ENCODE measurements around the gene CREB5.

The CREB5 gene

GRCh38 chr7:28645866-28646265, 233.5 kb downstream of the CREB5 start:
- TF ChIP-seq GATA2 (IDR thresholded peaks at IDR 0.05; ENCODE audit: low read depth, low read length) (no peak), GATA3 (IDR thresholded peaks at IDR 0.05; ENCODE audit: low read depth, low read length) (no peak)

DNA sequence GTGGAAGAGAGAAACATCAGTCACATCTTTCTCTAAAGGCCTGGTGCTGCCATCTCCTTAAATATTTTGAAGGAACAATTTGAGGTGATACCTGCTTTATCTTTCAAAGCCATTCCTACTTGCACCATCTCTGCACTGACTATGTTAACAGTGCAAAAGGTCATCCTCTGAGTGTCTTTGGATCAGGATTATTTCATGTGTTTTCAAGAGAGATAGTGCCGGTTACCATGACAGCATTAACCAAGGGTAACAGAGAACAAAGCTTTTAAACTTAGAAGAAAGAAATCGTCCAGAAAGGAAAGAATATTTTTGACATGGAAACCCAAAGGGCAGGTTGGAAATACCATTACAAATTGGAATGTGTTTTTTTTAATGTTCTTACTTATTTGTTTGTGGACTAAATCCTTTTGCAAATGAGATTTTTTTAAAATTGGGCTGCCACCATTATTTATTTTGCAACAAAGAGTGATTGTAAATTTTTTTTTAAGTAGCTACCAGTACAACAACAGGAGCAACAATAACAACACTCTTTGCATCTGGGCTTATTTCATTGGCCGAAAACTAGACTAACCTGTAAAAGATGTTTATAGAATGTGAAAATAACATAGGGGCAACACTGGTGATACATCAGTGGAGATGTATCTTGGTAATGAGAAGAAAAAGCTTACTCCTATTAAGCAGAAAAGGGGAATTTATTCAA, 234.2 kb downstream of the CREB5 start:
- TF ChIP-seq GATA2 (IDR thresholded peaks at IDR 0.05; ENCODE audit: low read depth, low read length) (no peak), GATA3 (IDR thresholded peaks at IDR 0.05; ENCODE audit: low read depth, low read length) (no peak)

GRCh38 chr7:28647076-28647421, 234.7 kb downstream of the CREB5 start:
- no peak for TF ChIP-seq GATA3 (IDR thresholded peaks at IDR 0.05; ENCODE audit: low read depth, low read length)
- TF ChIP-seq GATA2 (IDR thresholded peaks at IDR 0.05; ENCODE audit: low read depth, low read length), result no peak

GRCh38 chr7:28649189-28649588, 236.9 kb downstream of the CREB5 start:
- TF ChIP-seq GATA2 (IDR thresholded peaks at IDR 0.05; ENCODE audit: low read depth, low read length) (no peak), GATA3 (IDR thresholded peaks at IDR 0.05; ENCODE audit: low read depth, low read length) (no peak)

DNA sequence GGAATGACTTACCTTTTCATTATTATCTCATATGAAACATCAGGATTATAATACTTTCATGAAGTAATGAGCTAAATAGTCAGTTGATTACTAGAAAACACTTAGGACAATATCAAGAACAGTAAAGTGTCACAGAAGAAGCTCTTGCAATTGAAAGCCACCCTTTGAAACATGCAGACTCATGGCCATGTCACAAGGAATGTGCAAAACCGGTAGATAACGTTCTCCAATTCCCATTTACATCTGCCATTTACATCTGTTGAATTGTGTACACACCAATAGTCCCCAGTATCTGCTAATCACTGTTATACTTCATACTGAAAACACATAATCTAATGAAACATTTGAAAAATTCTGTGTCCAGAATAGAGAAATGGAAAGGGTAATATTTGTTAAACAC, 237.5 kb downstream of the CREB5 start:
- TF ChIP-seq GATA3 (IDR thresholded peaks at IDR 0.05; ENCODE audit: low read depth, low read length), result no peak
- TF ChIP-seq GATA2 (IDR thresholded peaks at IDR 0.05; ENCODE audit: low read depth, low read length), result no peak

GRCh38 chr7:28654110-28654509, 241.8 kb downstream of the CREB5 start:
- TF ChIP-seq GATA2 (IDR thresholded peaks at IDR 0.05; ENCODE audit: low read depth, low read length) (no peak), GATA3 (IDR thresholded peaks at IDR 0.05; ENCODE audit: low read depth, low read length) (no peak)

- TF ChIP-seq GATA3 (IDR thresholded peaks at IDR 0.05; ENCODE audit: low read depth, low read length) (no peak), GATA2 (IDR thresholded peaks at IDR 0.05; ENCODE audit: low read depth, low read length) (no peak)
Observed at GRCh38 chr7:28656529-28656928, 244.2 kb downstream of the CREB5 start.

GRCh38 chr7:28658381-28658780, 246.1 kb downstream of the CREB5 start:
- TF ChIP-seq GATA3 (IDR thresholded peaks at IDR 0.05; ENCODE audit: low read depth, low read length) (no peak), GATA2 (IDR thresholded peaks at IDR 0.05; ENCODE audit: low read depth, low read length) (no peak)

DNA sequence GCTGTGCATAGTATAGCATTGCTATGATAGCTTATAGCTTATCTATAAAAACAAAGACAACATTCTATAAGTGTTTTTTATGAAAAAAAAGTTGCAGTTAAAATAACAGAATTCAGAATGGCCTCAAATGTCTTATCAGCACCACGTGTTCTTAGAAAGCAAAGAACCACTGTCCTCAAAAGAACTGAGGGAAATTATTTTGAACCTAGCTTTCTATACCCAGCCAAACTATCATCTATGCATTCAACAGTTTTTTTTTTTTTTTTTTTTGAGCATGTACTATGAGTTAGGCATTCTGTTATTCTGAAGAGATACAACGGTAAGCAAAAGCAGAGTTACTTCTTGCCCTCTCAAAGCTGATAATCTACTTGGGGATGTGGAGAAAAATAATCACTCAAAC, 247.8 kb downstream of the CREB5 start:
- TF ChIP-seq GATA2 (IDR thresholded peaks at IDR 0.05; ENCODE audit: low read depth, low read length) (no peak), GATA3 (IDR thresholded peaks at IDR 0.05; ENCODE audit: low read depth, low read length) (no peak)

- no peak for TF ChIP-seq GATA3 (IDR thresholded peaks at IDR 0.05; ENCODE audit: low read depth, low read length)
- no peak for TF ChIP-seq GATA2 (IDR thresholded peaks at IDR 0.05; ENCODE audit: low read depth, low read length)
Observed at GRCh38 chr7:28661826-28662595, 249.7 kb downstream of the CREB5 start.

DNA sequence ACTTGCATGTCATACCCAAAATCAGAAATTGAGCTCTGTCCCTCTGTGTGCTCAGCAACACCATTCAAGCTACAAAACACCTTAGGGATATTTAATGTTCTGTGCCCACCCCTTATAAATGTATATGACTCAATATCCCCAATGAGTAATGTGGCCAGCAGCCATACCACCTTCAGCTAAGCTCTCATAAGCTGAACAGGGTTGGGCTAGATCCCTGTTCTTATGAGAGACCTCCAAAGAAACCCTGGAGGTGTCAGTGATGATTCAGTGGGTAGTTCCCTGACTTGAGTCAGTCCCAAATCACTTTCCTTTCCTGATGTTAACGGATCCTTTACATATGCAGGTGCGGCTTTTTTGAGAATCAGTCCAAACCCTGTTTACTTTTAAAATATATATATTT, 253.8 kb downstream of the CREB5 start:
- TF ChIP-seq GATA2 (IDR thresholded peaks at IDR 0.05; ENCODE audit: low read depth, low read length), result no peak
- TF ChIP-seq GATA3 (IDR thresholded peaks at IDR 0.05; ENCODE audit: low read depth, low read length), result no peak

DNA sequence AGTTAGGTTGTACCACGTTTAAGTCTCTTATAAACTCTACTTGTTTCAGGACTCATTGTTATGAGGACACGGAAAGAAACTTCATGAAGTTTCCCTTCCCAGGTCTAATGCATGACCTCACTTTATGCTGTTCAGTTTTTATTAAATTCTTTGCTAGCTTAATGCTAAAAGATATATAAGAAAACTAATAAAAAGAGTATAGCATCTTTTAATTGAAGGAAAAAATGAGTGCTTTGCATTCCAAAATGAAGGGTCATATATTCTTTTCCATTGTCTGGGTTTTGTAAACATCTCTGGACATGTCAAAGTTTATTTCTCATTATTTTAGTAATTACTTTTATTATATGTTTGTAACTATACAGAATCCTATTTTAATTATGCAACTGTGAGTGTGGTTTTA, 255.8 kb downstream of the CREB5 start:
- TF ChIP-seq GATA3 (IDR thresholded peaks at IDR 0.05; ENCODE audit: low read depth, low read length), result no peak
- no peak for TF ChIP-seq GATA2 (IDR thresholded peaks at IDR 0.05; ENCODE audit: low read depth, low read length)

DNA sequence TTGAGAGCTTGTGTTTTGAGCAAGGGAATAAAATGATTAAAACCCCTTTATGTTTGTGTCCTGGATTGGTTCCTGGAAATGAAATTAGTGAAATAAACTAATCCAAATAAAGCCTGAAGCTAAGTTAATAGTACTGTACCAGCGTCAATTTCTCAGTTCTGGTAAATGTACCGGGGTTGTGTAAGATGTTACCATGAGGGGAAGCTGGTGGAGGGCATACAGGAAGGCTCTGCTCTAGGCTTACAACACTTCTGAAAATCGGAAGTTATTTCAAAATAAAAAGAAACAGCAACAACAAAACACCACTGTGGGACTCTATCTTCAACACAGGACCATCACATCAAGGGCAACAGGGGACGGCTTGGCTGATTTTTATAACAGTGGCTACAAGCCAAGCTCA, 257.0 kb downstream of the CREB5 start:
- TF ChIP-seq GATA3 (IDR thresholded peaks at IDR 0.05; ENCODE audit: low read depth, low read length), result no peak
- no peak for TF ChIP-seq GATA2 (IDR thresholded peaks at IDR 0.05; ENCODE audit: low read depth, low read length)

- TF ChIP-seq GATA3 (IDR thresholded peaks at IDR 0.05; ENCODE audit: low read depth, low read length) (no peak), GATA2 (IDR thresholded peaks at IDR 0.05; ENCODE audit: low read depth, low read length) (no peak)
Observed at GRCh38 chr7:28671526-28671925, 259.2 kb downstream of the CREB5 start.

- no peak for TF ChIP-seq GATA2 (IDR thresholded peaks at IDR 0.05; ENCODE audit: low read depth, low read length)
- TF ChIP-seq GATA3 (IDR thresholded peaks at IDR 0.05; ENCODE audit: low read depth, low read length), result no peak
Observed at GRCh38 chr7:28672397-28672797, 260.1 kb downstream of the CREB5 start.

Data from SH-SY5Y (cell line).